Measurements from ENCODE around the gene DBF4B. TPM values are rescaled to one million over a fixed set of nuclear protein-coding genes. Genes with fewer than 3 reads are reported as not detected.
"Not testable (repeated sequence)": the region's sequence is repeated elsewhere in the genome, so short reads cannot be mapped to it uniquely, and the experiment has no call there.

Gene DBF4B
- total RNA-seq, 1 experiment from 2014 or later = 20.5 TPM

GRCh38 chr17:44719444-44719843, 11.0 kb downstream of the DBF4B start:
- ChIA-PET CTCF (no interaction called here), POLR2A (ENCODE audit: low non-redundant PET) (no interaction called here)
- Histone ChIP-seq H3K27me3 (replicated peaks; ENCODE audit: insufficient read depth, low read depth, low read length, poor library complexity) (no peaks in the 10 kb centered on the region), H3K4me3 (ENCODE audit: low read depth, low read length, poor library complexity, severe bottlenecking) (no peak overlapping the region), H3K4me1 (ENCODE audit: insufficient read depth, low read length, poor library complexity, severe bottlenecking) (no peaks in the 10 kb centered on the region), H3K36me3 (ENCODE audit: insufficient read depth, low read length, poor library complexity, severe bottlenecking) (no peaks in the 10 kb centered on the region), H3K27ac (ENCODE audit: low read depth, low read length, poor library complexity, severe bottlenecking) (no peak overlapping the region), H3K9me3 (ENCODE audit: low read depth, low read length, poor library complexity, severe bottlenecking) (no peaks in the 10 kb centered on the region)
- no peak for DNase-seq (ENCODE audit: low spot score)
- no TSS peak for BruUV-seq (replicated peaks)
- TF ChIP-seq EZH2 (IDR thresholded peaks at IDR 0.05; ENCODE audit: borderline replicate concordance, low read depth, low read length, poor library complexity, severe bottlenecking) (no peak), CTCF (conservative IDR thresholded peaks at IDR 0.05; ENCODE audit: low read depth, low read length) (no peak)
- intact Hi-C loops (cut with micrococcal nuclease; ENCODE audit: unreplicated experiment) = no loop called here

- no peak for TF ChIP-seq EZH2 (IDR thresholded peaks at IDR 0.05; ENCODE audit: borderline replicate concordance, low read depth, low read length, poor library complexity, severe bottlenecking)
- no peak for TF ChIP-seq CTCF (conservative IDR thresholded peaks at IDR 0.05; ENCODE audit: low read depth, low read length)
- Histone ChIP-seq H3K27ac (ENCODE audit: low read depth, low read length, poor library complexity, severe bottlenecking) (no peak overlapping the region), H3K36me3 (ENCODE audit: insufficient read depth, low read length, poor library complexity, severe bottlenecking) (no peaks in the 10 kb centered on the region), H3K4me3 (ENCODE audit: low read depth, low read length, poor library complexity, severe bottlenecking) (no peak overlapping the region), H3K27me3 (replicated peaks; ENCODE audit: insufficient read depth, low read depth, low read length, poor library complexity) (no peaks in the 10 kb centered on the region), H3K4me1 (ENCODE audit: insufficient read depth, low read length, poor library complexity, severe bottlenecking) (no peaks in the 10 kb centered on the region), H3K9me3 (ENCODE audit: low read depth, low read length, poor library complexity, severe bottlenecking) (no peaks in the 10 kb centered on the region)
- POLR2A ChIA-PET (ENCODE audit: low non-redundant PET) = no interaction called here
- CTCF ChIA-PET = no interaction called here
- intact Hi-C loops (cut with micrococcal nuclease; ENCODE audit: unreplicated experiment) = no loop called here
- no TSS peak for BruUV-seq (replicated peaks)
- DNase-seq (ENCODE audit: low spot score) = no peak
Measured at GRCh38 chr17:44722254-44722653, 13.8 kb downstream of the DBF4B start.

- intact Hi-C loops (cut with micrococcal nuclease; ENCODE audit: unreplicated experiment); H3K9me3 ChIP-seq (ENCODE audit: low read depth, low read length, poor library complexity, severe bottlenecking); BruUV-seq (replicated peaks); H3K4me3 ChIP-seq (ENCODE audit: low read depth, low read length, poor library complexity, severe bottlenecking); H3K4me1 ChIP-seq (ENCODE audit: insufficient read depth, low read length, poor library complexity, severe bottlenecking); CTCF ChIA-PET; POLR2A ChIA-PET (ENCODE audit: low non-redundant PET); DNase-seq (ENCODE audit: low spot score); H3K27ac ChIP-seq (ENCODE audit: low read depth, low read length, poor library complexity, severe bottlenecking); H3K36me3 ChIP-seq (ENCODE audit: insufficient read depth, low read length, poor library complexity, severe bottlenecking); H3K27me3 ChIP-seq (replicated peaks; ENCODE audit: insufficient read depth, low read depth, low read length, poor library complexity): not testable (repeated sequence)
Measured at GRCh38 chr17:44726121-44726520, 17.7 kb downstream of the DBF4B start.

- H3K4me3 ChIP-seq (ENCODE audit: low read depth, low read length, poor library complexity, severe bottlenecking) = no peak overlapping the region
- H3K36me3 ChIP-seq (ENCODE audit: insufficient read depth, low read length, poor library complexity, severe bottlenecking) = no peaks in the 10 kb centered on the region
- no peak for DNase-seq (ENCODE audit: low spot score)
Measured at GRCh38 chr17:44733753-44734152, 25.3 kb downstream of the DBF4B start.

More at GRCh38 chr17:44733753-44734152, 25.3 kb downstream of the DBF4B start:
- POLR2A ChIA-PET (ENCODE audit: low non-redundant PET) = no interaction called here
- Histone ChIP-seq H3K27me3 (replicated peaks; ENCODE audit: insufficient read depth, low read depth, low read length, poor library complexity) (no peaks in the 10 kb centered on the region), H3K27ac (ENCODE audit: low read depth, low read length, poor library complexity, severe bottlenecking) (no peak overlapping the region), H3K9me3 (ENCODE audit: low read depth, low read length, poor library complexity, severe bottlenecking) (no peaks in the 10 kb centered on the region), H3K4me1 (ENCODE audit: insufficient read depth, low read length, poor library complexity, severe bottlenecking) (no peaks in the 10 kb centered on the region)
- intact Hi-C loops (cut with micrococcal nuclease; ENCODE audit: unreplicated experiment) = no loop called here
- TF ChIP-seq CTCF (conservative IDR thresholded peaks at IDR 0.05; ENCODE audit: low read depth, low read length) = 0 out of 2 replicates have a peak, but pooled peaks have one; percentile 24
- TF ChIP-seq EZH2 (IDR thresholded peaks at IDR 0.05; ENCODE audit: borderline replicate concordance, low read depth, low read length, poor library complexity, severe bottlenecking) = no peak
- no TSS peak for BruUV-seq (replicated peaks)
- CTCF ChIA-PET = no interaction called here
